SK-N-SH (cell line): ENCODE data around the gene FKBP2. TPM values are rescaled to one million over a fixed set of nuclear protein-coding genes. Genes with fewer than 3 reads are reported as not detected.

Experiments
- CTCF ChIA-PET: fragments of 300-600, 350-600 bp; formaldehyde crosslinking; extraction: SDS; loops from one replicate; lab custom pipeline; 2021; lab: Yijun Ruan, JAX
- POLR2A ChIA-PET: fragments of 350-600 bp; sonication (Branson Sonifier 250); formaldehyde crosslinking; extraction: SDS; loops from one replicate; lab custom pipeline; 2020; ENCODE audit warnings: antibody characterized with exemption, inconsistent platforms; lab: Yijun Ruan, JAX
- DNase-seq: peaks from one replicate; pipeline ENCODE4 v3.0.0; 2012
- H2AFZ ChIP-seq: fragments of 200-600 bp; sonication (generic); 2 replicates; pipeline ENCODE4 v1.8.1; 2016; ENCODE audit warnings: antibody characterized with exemption, mild to moderate bottlenecking, low read depth
- H3F3A ChIP-seq: fragments of 200-600 bp; sonication (generic); replicated peaks from 2 replicates; pipeline ENCODE3; 2016; ENCODE audit warnings: antibody characterized with exemption, mild to moderate bottlenecking; ENCODE audit not compliant: insufficient read depth
- H3K27ac ChIP-seq, 2 experiments: fragments of 200-500 bp in 1 of 2; fragments of 200-600 bp in 1 of 2; sonication (Bioruptor generic) in 1 of 2; sonication (generic), shearing (Covaris generic) in 1 of 2; 2 replicates each; pipeline versions ENCODE4 v1.5.1 to v1.6.1; 2014 to 2016; ENCODE audit warnings: low read depth in 2 of 2, inconsistent platforms in 1 of 2, low read length in 1 of 2, mild to moderate bottlenecking in 1 of 2, mixed read lengths in 1 of 2
- H3K27me3 ChIP-seq: fragments of 200-600 bp; sonication (generic), shearing (Covaris generic); 2 replicates; pipeline ENCODE4 v1.6.1; 2016; ENCODE audit warnings: mixed run types; ENCODE audit not compliant: insufficient read depth
- H3K36me3 ChIP-seq, 2 experiments: fragments of 200-500 bp in 1 of 2; fragments of 200-600 bp in 1 of 2; sonication (Bioruptor generic) in 1 of 2; sonication (generic) in 1 of 2; replicated peaks in 1 of 2; 2 replicates each; pipeline versions ENCODE3 to v1.5.1; 2014 to 2016; ENCODE audit warnings: low read length in 1 of 2, mild to moderate bottlenecking in 1 of 2; ENCODE audit not compliant: insufficient read depth in 2 of 2, control insufficient read depth in 1 of 2
- H3K4me1 ChIP-seq, 2 experiments: fragments of 200-500 bp in 1 of 2; fragments of 200-600 bp in 1 of 2; sonication (Bioruptor generic) in 1 of 2; sonication (generic), shearing (Covaris generic) in 1 of 2; 2 replicates each; pipeline versions ENCODE4 v1.5.1 to v1.6.1; 2014 to 2016; ENCODE audit warnings: low read depth in 1 of 2, low read length in 1 of 2, mixed run types in 1 of 2; ENCODE audit not compliant: insufficient read depth in 2 of 2, control insufficient read depth in 1 of 2
- H3K4me2 ChIP-seq: fragments of 200-600 bp; sonication (generic), shearing (Covaris generic); 2 replicates; pipeline ENCODE4 v1.6.1; 2017; ENCODE audit warnings: mixed run types
- H3K4me3 ChIP-seq, 2 experiments: fragments of 200-500 bp in 1 of 2; fragments of 200-600 bp in 1 of 2; sonication (Bioruptor generic) in 1 of 2; sonication (generic), shearing (Covaris generic) in 1 of 2; 2 replicates each; pipeline versions ENCODE4 v1.5.1 to v1.8.1; 2014 to 2016; ENCODE audit warnings: low read depth in 2 of 2, inconsistent platforms in 1 of 2, low read length in 1 of 2, mild to moderate bottlenecking in 1 of 2, mixed read lengths in 1 of 2, moderate library complexity in 1 of 2
- H3K79me2 ChIP-seq: fragments of 200-600 bp; sonication (generic); 2 replicates; pipeline ENCODE4 v1.8.1; 2017; ENCODE audit warnings: mild to moderate bottlenecking; ENCODE audit not compliant: insufficient read depth
- H3K9ac ChIP-seq: fragments of 200-600 bp; sonication (generic); 2 replicates; pipeline ENCODE4 v1.6.1; 2017; ENCODE audit warnings: mixed run types
- H3K9me2 ChIP-seq: fragments of 200-600 bp; sonication (generic); 2 replicates; pipeline ENCODE4 v1.6.1; 2017; ENCODE audit warnings: mixed run types
- H3K9me3 ChIP-seq: fragments of 200-600 bp; sonication (generic); 2 replicates; pipeline ENCODE4 v1.6.1; 2017; ENCODE audit warnings: mixed run types, mild to moderate bottlenecking, moderate library complexity
- H4K20me1 ChIP-seq: fragments of 200-600 bp; sonication (generic); 2 replicates; pipeline ENCODE4 v1.6.1; 2017; ENCODE audit warnings: mild to moderate bottlenecking, mixed run types; ENCODE audit not compliant: insufficient read depth
- EZH2phosphoT487 ChIP-seq: fragments of 200-600 bp; sonication (generic); IDR thresholded peaks from 2 replicates; pipeline ENCODE4 v1.6.1; 2017; ENCODE audit warnings: low read depth, mixed run types, mild to moderate bottlenecking, antibody characterized with exemption, moderate library complexity, borderline replicate concordance
- GABPA ChIP-seq: IDR thresholded peaks from 2 replicates; pipeline ENCODE4 v1.4.0; 2012; ENCODE audit warnings: low read depth, mild to moderate bottlenecking
- GATA2 ChIP-seq: sonication (generic); formaldehyde crosslinking; IDR thresholded peaks from 2 replicates; pipeline ENCODE4 v1.5.0; 2020; ENCODE audit warnings: mild to moderate bottlenecking, missing genetic modification reagents
- IRF3 ChIP-seq: fragments of 150-350 bp; IDR thresholded peaks from 2 replicates; pipeline ENCODE4 v1.6.1; 2016; ENCODE audit warnings: mild to moderate bottlenecking, low read depth, low read length
- MEF2A ChIP-seq: IDR thresholded peaks from 2 replicates; pipeline ENCODE4 v1.4.0; 2012; ENCODE audit warnings: low read depth, borderline replicate concordance
- NFIC ChIP-seq: IDR thresholded peaks from 2 replicates; pipeline ENCODE4 v1.4.0; 2012; ENCODE audit warnings: borderline replicate concordance
- NRF1 ChIP-seq: IDR thresholded peaks from 2 replicates; pipeline ENCODE4 v1.6.1; 2012; ENCODE audit warnings: low read depth, mild to moderate bottlenecking, low read length
- PBX3 ChIP-seq: IDR thresholded peaks from 2 replicates; pipeline ENCODE4; 2012
- RAD21 ChIP-seq: IDR thresholded peaks from 2 replicates; pipeline ENCODE4 v1.6.1; 2012; ENCODE audit warnings: mild to moderate bottlenecking, low read length
- RCOR1 ChIP-seq: fragments of 150-350 bp; IDR thresholded peaks from 2 replicates; pipeline ENCODE4 v1.6.1; 2017; ENCODE audit warnings: antibody characterized with exemption, low read length
- REST ChIP-seq: IDR thresholded peaks from 2 replicates; pipeline ENCODE4 v1.6.1; 2012; ENCODE audit warnings: mild to moderate bottlenecking, low read depth, low read length, moderate library complexity
- RXRA ChIP-seq: IDR thresholded peaks from 2 replicates; pipeline ENCODE4 v1.4.0; 2012; ENCODE audit warnings: low read depth, mild to moderate bottlenecking, borderline replicate concordance
- SMC3 ChIP-seq: IDR thresholded peaks from 2 replicates; pipeline ENCODE4 v1.6.1; 2012; ENCODE audit warnings: low read depth, low read length, improper control_type of control experiment
- TCF12 ChIP-seq: IDR thresholded peaks from 2 replicates; pipeline ENCODE4 v1.4.0; 2012
- USF1 ChIP-seq: IDR thresholded peaks from 2 replicates; pipeline ENCODE4 v1.4.0; 2012; ENCODE audit warnings: low read depth, borderline replicate concordance
- ZBTB33 ChIP-seq: IDR thresholded peaks from 2 replicates; pipeline ENCODE4 v1.4.0; 2012; ENCODE audit warnings: low read depth, borderline replicate concordance
- WGBS: methylation state at CpG from one replicate; pipeline ENCODE4 v1.1.6; 2017; ENCODE audit warnings: low lambda C conversion rate; 5-methylcytosine and 5-hydroxymethylcytosine counted together
- polyA plus RNA-seq, 3 experiments: library from polyadenylated mRNA; depleted of rRNA; stranded (reverse); fragments of >200 nt; gene quantifications; 2 replicates each; pipeline ENCODE4 v1.2.3, GENCODE V29; 2012

Gene FKBP2
- polyA plus RNA-seq, 1 of the 3 experiments (the other 2 are of a cell fraction): 127 TPM

GRCh38 chr11:64220798-64221197 is 20.1 kb upstream of the FKBP2 start:
- POLR2A ChIA-PET: interaction anchor here (1.3 kb wide), 1 partner anchor 9 kb away, joined by 3 read pairs; no protein-coding TSS in a partner anchor
- TF ChIP-seq REST (no peak), PBX3 (no peak), NFIC (no peak), GABPA (no peak), RXRA (no peak), IRF3 (no peak), RCOR1 (no peak), USF1 (no peak), MEF2A (no peak), ZBTB33 (no peak), SMC3 (no peak), GATA2 (no peak), EZH2phosphoT487 (no peak), RAD21 (no peak), TCF12 (no peak), NRF1 (no peak)
- TF ChIP-seq, all 33 proteins: peak for 0
- WGBS: 93% methylated on average over 8 of the region's 14 CpGs

More at GRCh38 chr11:64220798-64221197, 20.1 kb upstream of the FKBP2 start:
- Histone ChIP-seq H3K4me1 (peaks cover 0 to 27% of the 10 kb centered on the region in 2 experiments; a peak in 2 of 4 replicates), H2AFZ (no peak overlapping the region), H3F3A (peaks cover 2% of the 10 kb centered on the region), H3K27ac (no peak overlapping the region), H3K79me2 (peaks cover 10% of the 10 kb centered on the region; the same call in 1 of the 2 replicates), H3K27me3 (no peaks in the 10 kb centered on the region), H4K20me1 (no peaks in the 10 kb centered on the region), H3K9me2 (no peaks in the 10 kb centered on the region), H3K4me3 (no peak overlapping the region), H3K9me3 (no peaks in the 10 kb centered on the region), H3K9ac (no peak overlapping the region), H3K4me2 (no peak overlapping the region), H3K36me3 (peaks cover 0 to 10% of the 10 kb centered on the region in 2 experiments)
- CTCF ChIA-PET: interaction anchor here (0.9 kb wide), 1 partner anchor 11 kb away, joined by 3 read pairs; no protein-coding TSS in a partner anchor
- DNase-seq: no peak
